Camera-type eye (tissue), 1 donor: ENCODE data around the gene NNAT. TPM values are rescaled to one million over a fixed set of nuclear protein-coding genes. Genes with fewer than 3 reads are reported as not detected.

Source experiments
- total RNA-seq: library from RNA; depleted of rRNA; stranded (reverse); fragments of >200 nt; gene quantifications from one replicate; pipeline ENCODE4 v1.2.3, GENCODE V29; 2014

Gene NNAT, protein sequence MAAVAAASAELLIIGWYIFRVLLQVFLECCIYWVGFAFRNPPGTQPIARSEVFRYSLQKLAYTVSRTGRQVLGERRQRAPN
- 237 TPM for total RNA-seq

DNA sequence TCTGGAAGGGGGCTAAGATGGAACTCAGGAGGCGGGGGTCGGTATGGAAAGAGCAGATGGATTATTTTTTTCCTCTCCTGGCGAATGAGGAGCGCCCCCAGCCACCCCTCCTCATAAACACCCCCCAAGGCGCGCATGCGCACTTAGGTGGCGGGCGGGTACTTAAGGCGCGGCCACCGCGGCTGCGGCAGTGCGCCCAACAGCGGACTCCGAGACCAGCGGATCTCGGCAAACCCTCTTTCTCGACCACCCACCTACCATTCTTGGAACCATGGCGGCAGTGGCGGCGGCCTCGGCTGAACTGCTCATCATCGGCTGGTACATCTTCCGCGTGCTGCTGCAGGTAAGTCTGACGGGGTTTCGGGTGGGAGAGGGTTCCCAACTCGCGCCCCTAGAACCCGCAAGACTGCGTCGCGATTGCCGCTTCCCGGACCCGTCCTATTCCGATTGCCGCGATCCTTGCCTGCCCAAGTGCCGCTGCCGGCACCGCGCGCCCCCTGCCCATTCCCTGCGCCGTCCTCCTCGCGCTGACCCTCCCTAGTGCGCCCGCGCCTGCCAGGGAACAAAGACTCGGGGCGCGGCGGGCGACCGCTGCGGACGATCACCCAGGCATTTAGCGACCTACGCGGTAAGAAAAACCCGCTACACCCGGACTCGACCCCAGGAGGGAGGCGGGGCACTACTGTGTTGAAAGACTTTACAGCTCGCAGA, at the start of gene NNAT:
NNAT (plus strand) TSS at position 190 of the 711 bp plus-strand sequence; CDS start at position 272, 82 bp downstream.

DNA sequence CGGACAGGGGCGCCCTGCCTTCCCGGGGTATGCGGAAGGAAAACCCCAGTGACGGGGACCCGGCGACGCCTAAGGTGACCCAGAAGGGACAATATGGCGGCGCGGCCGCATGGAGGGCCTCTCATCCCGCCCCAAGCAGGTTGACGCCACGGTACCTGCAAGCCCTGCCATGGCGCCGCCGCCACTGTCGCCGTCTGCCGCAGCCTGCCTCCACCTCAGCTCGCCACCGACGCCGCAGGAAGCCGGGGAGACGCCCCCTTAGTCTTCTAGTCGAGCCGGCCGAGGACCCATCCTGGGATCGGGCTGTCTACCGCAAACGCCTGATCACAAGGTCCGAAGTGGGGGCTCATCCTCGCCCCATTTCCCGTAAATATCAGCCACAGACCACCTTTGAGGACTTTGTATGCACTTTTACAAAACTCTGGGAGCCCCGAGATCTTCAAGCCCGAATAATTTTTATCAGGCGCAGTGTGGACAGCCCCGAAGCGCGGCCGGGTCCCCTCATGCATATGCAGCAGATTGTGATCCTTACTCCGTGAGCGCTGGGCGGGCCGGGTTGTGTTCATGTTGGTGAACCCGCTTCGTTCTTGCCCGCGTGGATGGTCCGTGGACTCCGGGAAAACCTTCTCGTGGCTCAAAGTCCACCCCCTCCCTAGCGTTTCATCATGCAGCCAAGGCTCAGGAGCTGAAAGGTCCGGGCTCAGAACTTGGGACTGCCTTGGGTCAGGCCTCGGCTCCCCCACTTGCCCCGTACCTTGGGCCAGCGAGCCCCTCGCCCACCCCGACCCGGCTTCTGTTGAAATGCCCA, 6.8 kb downstream of the NNAT start, which contains the start of gene BLCAP:
BLCAP (minus strand) TSS at position 239 of the 808 bp plus-strand sequence. CDS start 8,702 bp downstream, outside the sequence.

Other genes starting within 250 kb of the NNAT start
- 27.9 TPM for gene MANBAL, start 231.6 kb upstream of the NNAT start, total RNA-seq
- gene SRC, start 175.1 kb upstream of the NNAT start, total RNA-seq: 43.6 TPM
- 84.0 TPM for gene BLCAP, start 6.6 kb downstream of the NNAT start, total RNA-seq
- 33.6 TPM for gene CTNNBL1, start 172.8 kb downstream of the NNAT start, total RNA-seq